HEK293T (cell line): Measurements from ENCODE around the gene TAF4B.

Source experiments
- BHLHE40 ChIP-seq: fragments of 450-650 bp; IDR thresholded peaks from 2 replicates; pipeline ENCODE4 v1.6.1; 2016; ENCODE audit warnings: mild to moderate bottlenecking, moderate library complexity, borderline replicate concordance
- CTBP1 ChIP-seq: fragments of 450-650 bp; IDR thresholded peaks from 2 replicates; pipeline ENCODE4 v1.6.1; 2016; ENCODE audit warnings: borderline replicate concordance
- FOXA1 ChIP-seq: fragments of 450-650 bp; IDR thresholded peaks from 2 replicates; pipeline ENCODE4 v1.6.1; 2016; ENCODE audit warnings: mild to moderate bottlenecking
- FOXM1 ChIP-seq: fragments of 450-650 bp; IDR thresholded peaks from 2 replicates; pipeline ENCODE4 v1.6.1; 2017; ENCODE audit warnings: mild to moderate bottlenecking, borderline replicate concordance
- HDGF ChIP-seq: fragments of 450-650 bp; IDR thresholded peaks from 2 replicates; pipeline ENCODE4 v1.6.1; 2017; ENCODE audit warnings: antibody characterized with exemption, borderline replicate concordance
- L3MBTL2 ChIP-seq: fragments of 450-650 bp; conservative IDR thresholded peaks from 2 replicates; pipeline ENCODE4 v1.6.1; 2016; ENCODE audit warnings: mild to moderate bottlenecking
- LEF1 ChIP-seq: fragments of 450-650 bp; IDR thresholded peaks from 2 replicates; pipeline ENCODE4 v1.6.1; 2017; ENCODE audit warnings: mild to moderate bottlenecking, borderline replicate concordance
- SP1 ChIP-seq: fragments of 450-650 bp; IDR thresholded peaks from 2 replicates; pipeline ENCODE4 v1.6.1; 2017
- SUZ12 ChIP-seq: fragments of 450-650 bp; IDR thresholded peaks from 2 replicates; pipeline ENCODE4 v1.6.1; 2016; ENCODE audit warnings: mild to moderate bottlenecking
- TARDBP ChIP-seq: fragments of 450-650 bp; IDR thresholded peaks from 2 replicates; pipeline ENCODE4 v1.6.1; 2016
- ZNF384 ChIP-seq: fragments of 450-650 bp; IDR thresholded peaks from 2 replicates; pipeline ENCODE4 v1.6.1; 2016

DNA sequence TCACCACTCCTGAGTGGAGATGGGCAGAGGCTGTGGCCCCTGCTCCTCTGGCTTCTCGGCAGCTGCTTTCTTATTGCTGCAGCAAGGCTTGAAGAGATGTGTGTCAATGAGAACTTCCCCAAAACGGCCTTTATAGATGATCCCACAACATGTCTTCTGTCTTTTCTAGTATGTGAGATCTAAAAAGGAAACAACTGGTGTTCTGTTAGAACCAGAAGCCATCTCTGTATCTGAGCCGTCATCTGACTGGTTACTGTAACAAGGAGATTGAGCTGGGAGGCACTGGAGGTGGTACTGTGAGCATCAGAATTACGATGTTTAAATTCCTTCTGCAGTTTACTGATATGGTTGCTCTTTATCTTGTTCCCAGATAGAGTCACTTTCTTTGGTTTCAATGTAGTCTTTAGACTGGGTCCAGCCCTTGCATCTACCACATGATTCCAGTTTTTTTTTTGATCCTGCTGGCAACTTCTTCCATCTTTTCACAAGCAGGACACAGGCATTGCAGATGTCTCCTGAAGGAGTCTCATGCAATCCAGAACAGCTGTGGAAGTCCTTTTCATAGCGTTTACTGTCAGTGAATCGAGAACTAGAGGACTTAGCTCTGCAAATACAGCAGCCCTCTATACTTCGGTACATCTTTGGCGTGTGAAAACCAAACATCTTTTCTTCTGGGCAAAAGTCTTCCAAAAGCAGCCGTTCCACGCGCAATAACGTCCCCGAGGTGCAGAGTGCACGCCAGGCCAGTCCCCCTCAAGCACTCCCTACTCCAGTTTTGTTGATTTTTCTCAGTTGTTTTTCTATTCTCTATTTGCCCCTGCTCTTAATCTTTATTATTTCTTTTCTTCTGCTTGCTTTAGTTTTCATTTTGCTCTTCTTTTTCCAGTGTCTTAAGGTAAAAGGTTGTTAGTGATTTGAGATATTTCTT, 29.7 kb downstream of the TAF4B start:
- TF ChIP-seq SP1, result no peak
- no peak for TF ChIP-seq LEF1
- TF ChIP-seq SUZ12, result no peak
- no peak for TF ChIP-seq HDGF
- TF ChIP-seq L3MBTL2, result no peak
- TF ChIP-seq TARDBP, result no peak
- TF ChIP-seq BHLHE40, result no peak
- no peak for TF ChIP-seq FOXM1
- TF ChIP-seq CTBP1, result no peak
- TF ChIP-seq ZNF384, result no peak
- no peak for TF ChIP-seq FOXA1
